ENCODE data around the gene CDK5R2. TPM values are rescaled to one million over a fixed set of nuclear protein-coding genes. Genes with fewer than 3 reads are reported as not detected.
A peak's percentile ranks its signal among the peaks of the same experiment; 100 is the strongest.

The CDK5R2 gene
- total and polyA plus RNA-seq, 2 of the 13 experiments (the other 11 are each of a cell fraction or from before 2014, with no cell fraction given): not detected

DNA sequence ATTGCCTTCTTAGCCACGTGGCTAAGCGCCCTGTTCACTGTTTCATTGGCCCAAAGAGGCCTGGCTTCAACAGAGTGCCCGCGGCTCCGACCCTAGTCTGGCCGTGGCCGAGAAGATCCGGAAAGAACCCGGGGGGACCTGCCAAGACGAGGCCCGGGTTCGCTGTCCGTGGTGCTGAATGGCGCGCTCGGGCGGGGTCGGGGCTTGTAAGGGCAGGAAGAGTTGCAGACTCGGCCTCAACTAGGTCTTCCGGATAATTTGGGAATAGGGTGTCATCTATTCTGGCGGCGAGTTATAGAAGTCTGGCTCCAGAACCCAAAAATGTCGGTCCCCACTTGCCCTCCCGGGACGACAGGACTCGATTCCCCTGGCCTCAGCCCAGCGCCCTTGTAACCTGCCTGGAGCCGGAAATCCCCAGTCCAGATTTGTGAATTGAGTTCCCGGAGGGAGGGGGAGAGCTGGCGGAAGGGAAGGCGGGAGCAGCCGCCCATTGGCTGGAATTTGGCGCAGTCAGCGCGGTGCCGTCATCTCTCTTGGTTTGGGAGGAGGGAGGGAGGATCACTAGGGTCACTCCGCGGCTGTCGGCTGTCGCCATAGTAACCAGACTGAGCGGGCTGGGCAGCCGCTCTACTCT lies 3.5 kb downstream of the CDK5R2 start (continued):
- peak; percentile 97 for TF ChIP-seq NFAT5 (CRISPR knock-in tag; IDR thresholded peaks at IDR 0.05)
- TF ChIP-seq RFXAP (CRISPR knock-in tag; IDR thresholded peaks at IDR 0.05; ENCODE audit: borderline replicate concordance): 0 out of 2 replicates have a peak, but pooled peaks have one; percentile 67
- TF ChIP-seq NFYB (CRISPR knock-in tag; IDR thresholded peaks at IDR 0.05): peak; percentile 35; the same call in 1 of the 2 replicates
- TF ChIP-seq MIER3 (CRISPR knock-in tag; IDR thresholded peaks at IDR 0.05; ENCODE audit: borderline replicate concordance): no peak
- TF ChIP-seq ZNF296 (CRISPR knock-in tag; conservative IDR thresholded peaks at IDR 0.05): peak; percentile 95
- TF ChIP-seq, protein P1, sequence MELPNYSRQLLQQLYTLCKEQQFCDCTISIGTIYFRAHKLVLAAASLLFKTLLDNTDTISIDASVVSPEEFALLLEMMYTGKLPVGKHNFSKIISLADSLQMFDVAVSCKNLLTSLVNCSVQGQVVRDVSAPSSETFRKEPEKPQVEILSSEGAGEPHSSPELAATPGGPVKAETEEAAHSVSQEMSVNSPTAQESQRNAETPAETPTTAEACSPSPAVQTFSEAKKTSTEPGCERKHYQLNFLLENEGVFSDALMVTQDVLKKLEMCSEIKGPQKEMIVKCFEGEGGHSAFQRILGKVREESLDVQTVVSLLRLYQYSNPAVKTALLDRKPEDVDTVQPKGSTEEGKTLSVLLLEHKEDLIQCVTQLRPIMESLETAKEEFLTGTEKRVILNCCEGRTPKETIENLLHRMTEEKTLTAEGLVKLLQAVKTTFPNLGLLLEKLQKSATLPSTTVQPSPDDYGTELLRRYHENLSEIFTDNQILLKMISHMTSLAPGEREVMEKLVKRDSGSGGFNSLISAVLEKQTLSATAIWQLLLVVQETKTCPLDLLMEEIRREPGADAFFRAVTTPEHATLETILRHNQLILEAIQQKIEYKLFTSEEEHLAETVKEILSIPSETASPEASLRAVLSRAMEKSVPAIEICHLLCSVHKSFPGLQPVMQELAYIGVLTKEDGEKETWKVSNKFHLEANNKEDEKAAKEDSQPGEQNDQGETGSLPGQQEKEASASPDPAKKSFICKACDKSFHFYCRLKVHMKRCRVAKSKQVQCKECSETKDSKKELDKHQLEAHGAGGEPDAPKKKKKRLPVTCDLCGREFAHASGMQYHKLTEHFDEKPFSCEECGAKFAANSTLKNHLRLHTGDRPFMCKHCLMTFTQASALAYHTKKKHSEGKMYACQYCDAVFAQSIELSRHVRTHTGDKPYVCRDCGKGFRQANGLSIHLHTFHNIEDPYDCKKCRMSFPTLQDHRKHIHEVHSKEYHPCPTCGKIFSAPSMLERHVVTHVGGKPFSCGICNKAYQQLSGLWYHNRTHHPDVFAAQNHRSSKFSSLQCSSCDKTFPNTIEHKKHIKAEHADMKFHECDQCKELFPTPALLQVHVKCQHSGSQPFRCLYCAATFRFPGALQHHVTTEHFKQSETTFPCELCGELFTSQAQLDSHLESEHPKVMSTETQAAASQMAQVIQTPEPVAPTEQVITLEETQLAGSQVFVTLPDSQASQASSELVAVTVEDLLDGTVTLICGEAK (IDR thresholded peaks at IDR 0.05): no peak
- TF ChIP-seq, protein P1 (CRISPR knock-in tag; IDR thresholded peaks at IDR 0.05): peak; percentile 87
- TF ChIP-seq HNRNPLL (IDR thresholded peaks at IDR 0.05; ENCODE audit: low read depth, low read length, poor library complexity, severe bottlenecking): no peak
- TF ChIP-seq FLYWCH1 (CRISPR knock-in tag; IDR thresholded peaks at IDR 0.05): no peak
- TF ChIP-seq SPEN (CRISPR knock-in tag; IDR thresholded peaks at IDR 0.05; ENCODE audit: low read depth): peak; percentile 43; the same call in 1 of the 2 replicates
- TF ChIP-seq ZNF570 (CRISPR knock-in tag; IDR thresholded peaks at IDR 0.05; ENCODE audit: borderline replicate concordance): no peak
- TF ChIP-seq ZNF557 (CRISPR knock-in tag; IDR thresholded peaks at IDR 0.05): peak; percentile 98
- TF ChIP-seq, protein P2, sequence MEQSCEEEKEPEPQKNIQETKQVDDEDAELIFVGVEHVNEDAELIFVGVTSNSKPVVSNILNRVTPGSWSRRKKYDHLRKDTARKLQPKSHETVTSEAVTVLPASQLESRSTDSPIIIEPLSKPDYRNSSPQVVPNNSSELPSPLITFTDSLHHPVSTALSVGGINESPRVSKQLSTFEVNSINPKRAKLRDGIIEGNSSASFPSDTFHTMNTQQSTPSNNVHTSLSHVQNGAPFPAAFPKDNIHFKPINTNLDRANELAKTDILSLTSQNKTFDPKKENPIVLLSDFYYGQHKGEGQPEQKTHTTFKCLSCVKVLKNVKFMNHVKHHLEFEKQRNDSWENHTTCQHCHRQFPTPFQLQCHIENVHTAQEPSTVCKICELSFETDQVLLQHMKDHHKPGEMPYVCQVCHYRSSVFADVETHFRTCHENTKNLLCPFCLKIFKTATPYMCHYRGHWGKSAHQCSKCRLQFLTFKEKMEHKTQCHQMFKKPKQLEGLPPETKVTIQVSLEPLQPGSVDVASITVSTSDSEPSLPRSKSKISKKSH (CRISPR knock-in tag; IDR thresholded peaks at IDR 0.05; ENCODE audit: borderline replicate concordance): peak; percentile 96
